Measurements from ENCODE around the gene EIF4G3.

- TF ChIP-seq EZH2 (IDR thresholded peaks at IDR 0.05; ENCODE audit: borderline replicate concordance, low read length): no peak
- TF ChIP-seq CTCF (IDR thresholded peaks at IDR 0.05; ENCODE audit: low read length): no peak
Measured at GRCh38 chr1:20786253-20787028, 390.3 kb downstream of the EIF4G3 start.

All from OCI-LY1 (cell line).